Embryonic facial prominence (tissue), 1 donor: ENCODE results near the gene ANGEL1.

Experiments
- DNase-seq: peaks from one replicate; pipeline ENCODE4 v3.0.0-alpha.2; 2016; ENCODE audit errors: extremely low spot score

Gene ANGEL1

GRCh38 chr14:76765461-76765931 is 47.2 kb downstream of the ANGEL1 start:
- no peak for DNase-seq

GRCh38 chr14:76763096-76764041 is 49.3 kb downstream of the ANGEL1 start:
- DNase-seq, result no peak

GRCh38 chr14:76762411-76763095 is 50.1 kb downstream of the ANGEL1 start:
- no peak for DNase-seq

GRCh38 chr14:76761960-76762410 is 50.7 kb downstream of the ANGEL1 start:
- no peak for DNase-seq

GRCh38 chr14:76761136-76761959 is 51.3 kb downstream of the ANGEL1 start, which contains the start of gene VASH1:
Gene VASH1 (plus strand): TSS chr14:76761468. CDS start chr14:76762822, 1,354 bp downstream.
- no peak for DNase-seq

GRCh38 chr14:76760331-76761135 is 52.1 kb downstream of the ANGEL1 start:
- no peak for DNase-seq

GRCh38 chr14:76759589-76759988 is 53.1 kb downstream of the ANGEL1 start:
- no peak for DNase-seq

GRCh38 chr14:76756371-76756750 is 56.3 kb downstream of the ANGEL1 start:
- peak; percentile 1 for DNase-seq

- peak; percentile 4 for DNase-seq
Observed at GRCh38 chr14:76755610-76756370, 56.9 kb downstream of the ANGEL1 start.

- no peak for DNase-seq
Observed at GRCh38 chr14:76754586-76754985, 58.1 kb downstream of the ANGEL1 start.

- no peak for DNase-seq
Observed at GRCh38 chr14:76753541-76754198, 59.0 kb downstream of the ANGEL1 start.

GRCh38 chr14:76752744-76753143 is 59.9 kb downstream of the ANGEL1 start:
- no peak for DNase-seq

GRCh38 chr14:76742966-76743365 is 69.7 kb downstream of the ANGEL1 start:
- DNase-seq, result no peak

GRCh38 chr14:76742185-76742584 is 70.5 kb downstream of the ANGEL1 start:
- no peak for DNase-seq

GRCh38 chr14:76741074-76741473 is 71.6 kb downstream of the ANGEL1 start:
- no peak for DNase-seq
